ENCODE measurements around the gene RGMA. TPM values are rescaled to one million over a fixed set of nuclear protein-coding genes. Genes with fewer than 3 reads are reported as not detected.

RGMA gene
- total and polyA plus RNA-seq, 2 of the 8 experiments (the other 6 are each of a cell fraction or from before 2014, with no cell fraction given): 19.9 to 39.8 TPM

DNA sequence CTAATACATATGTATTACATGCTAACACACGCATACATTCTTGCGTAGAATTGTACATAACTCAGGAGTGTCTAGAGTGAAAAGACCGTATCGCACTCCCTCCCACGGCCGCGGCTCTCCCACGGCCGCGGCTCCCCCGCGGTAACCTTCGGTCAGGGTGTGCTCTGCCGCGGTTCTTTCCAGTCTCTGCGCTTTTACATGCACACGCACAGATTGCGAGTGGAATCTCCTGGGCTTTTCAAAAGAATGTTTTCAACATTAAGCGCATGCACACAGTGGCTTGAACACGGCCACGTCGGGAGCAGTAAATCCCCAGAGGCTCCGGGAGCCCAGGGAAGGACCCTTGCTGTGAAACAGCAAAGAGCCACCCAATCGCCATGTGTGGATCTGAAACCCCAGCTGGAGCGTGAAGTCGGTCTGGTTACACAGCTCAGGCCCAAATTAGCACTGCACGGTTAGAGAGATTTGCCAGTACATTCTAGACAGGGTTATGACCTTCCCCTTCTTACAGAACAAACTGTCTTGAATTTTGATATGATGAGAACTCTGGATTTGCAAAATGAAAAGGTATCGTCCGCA is 805 bp upstream of the RGMA start (continued):
- TF ChIP-seq BCL11A (IDR thresholded peaks at IDR 0.05; ENCODE audit: low read depth in 2 of 2, low read length in 2 of 2) (no peak), TEAD4 (IDR thresholded peaks at IDR 0.05; ENCODE audit: low read depth, low read length) (no peak)

Measured in H1 (cell line).